GM19372 (cell line): ENCODE results near the gene PDCD6IP.
"Not testable (repeated sequence)": the region's sequence is repeated elsewhere in the genome, so short reads cannot be mapped to it uniquely, and the experiment has no call there.

Experiments
- ATAC-seq: cut with Tn5 transposase; IDR thresholded peaks from one replicate; pipeline ENCODE4 v1.9.1; 2021; ENCODE audit warnings: mild to moderate bottlenecking, low read depth, moderate library complexity; ENCODE audit not compliant: unreplicated experiment

PDCD6IP gene

GRCh38 chr3:33791477-33792166, 6.8 kb upstream of the PDCD6IP start:
- ATAC-seq: no peak

- no peak for ATAC-seq
Measured at GRCh38 chr3:33792167-33792892, 6.1 kb upstream of the PDCD6IP start.

GRCh38 chr3:33795131-33795530, 3.3 kb upstream of the PDCD6IP start:
- ATAC-seq: no peak

- ATAC-seq: no peak
Measured at GRCh38 chr3:33795856-33796536, 2.4 kb upstream of the PDCD6IP start.

GRCh38 chr3:33798113-33798417, 365 bp upstream of the PDCD6IP start:
- peak; percentile 49 for ATAC-seq

- no peak for ATAC-seq
Measured at GRCh38 chr3:33799202-33799551, 747 bp downstream of the PDCD6IP start.

- no peak for ATAC-seq
Measured at GRCh38 chr3:33803252-33803651, 4.8 kb downstream of the PDCD6IP start.

- no peak for ATAC-seq
Measured at GRCh38 chr3:33803894-33804526, 5.6 kb downstream of the PDCD6IP start.

- no peak for ATAC-seq
Measured at GRCh38 chr3:33807191-33807590, 8.8 kb downstream of the PDCD6IP start.

GRCh38 chr3:33808559-33808958, 10.1 kb downstream of the PDCD6IP start:
- no peak for ATAC-seq

GRCh38 chr3:33810545-33810944, 12.1 kb downstream of the PDCD6IP start:
- ATAC-seq: no peak

GRCh38 chr3:33821989-33822388, 23.6 kb downstream of the PDCD6IP start:
- no peak for ATAC-seq

GRCh38 chr3:33823821-33824220, 25.4 kb downstream of the PDCD6IP start:
- no peak for ATAC-seq

GRCh38 chr3:33825111-33825510, 26.7 kb downstream of the PDCD6IP start:
- no peak for ATAC-seq

- ATAC-seq: no peak
Measured at GRCh38 chr3:33826206-33826605, 27.8 kb downstream of the PDCD6IP start.

- no peak for ATAC-seq
Measured at GRCh38 chr3:33826688-33827087, 28.3 kb downstream of the PDCD6IP start.

GRCh38 chr3:33829720-33830119, 31.3 kb downstream of the PDCD6IP start:
- ATAC-seq: no peak

GRCh38 chr3:33831053-33831452, 32.6 kb downstream of the PDCD6IP start:
- no peak for ATAC-seq

GRCh38 chr3:33833408-33834095, 35.1 kb downstream of the PDCD6IP start:
- ATAC-seq: no peak

- ATAC-seq: no peak
Measured at GRCh38 chr3:33834096-33834453, 35.6 kb downstream of the PDCD6IP start.

GRCh38 chr3:33837182-33837581, 38.8 kb downstream of the PDCD6IP start:
- not testable (repeated sequence) for ATAC-seq
